H1 (cell line): Measurements from ENCODE around the gene SLMAP. TPM values are rescaled to one million over a fixed set of nuclear protein-coding genes. Genes with fewer than 3 reads are reported as not detected.

Source experiments
- CTCF ChIA-PET: fragments of 300-600 bp; sonication (Branson Sonifier 250); formaldehyde crosslinking; loops from one replicate; lab custom pipeline; 2021; ENCODE audit not compliant: partially characterized antibody; lab: Charles Lee
- POLR2A ChIA-PET: fragments of 300-600 bp; sonication (Branson Sonifier 250); formaldehyde crosslinking; loops from one replicate; lab custom pipeline; 2021; ENCODE audit warnings: inconsistent platforms; ENCODE audit not compliant: partially characterized antibody; lab: Charles Lee
- DNase-seq, 2 experiments: peaks; one replicate each; pipeline versions ENCODE4 v3.0.0 to v3.0.0-alpha.2; 2010 to 2022; ENCODE audit warnings: low spot score in 2 of 2, low read depth in 1 of 2, mixed read lengths in 1 of 2
- FAIRE-seq: peaks from 2 replicates; lab custom pipeline; 2011; peaks lifted over from hg19 to GRCh38; lab: Jason Lieb, UNC
- H2AFZ ChIP-seq: 2 replicates; pipeline ENCODE4 v1.8.1; 2012; ENCODE audit warnings: low read length, inconsistent platforms
- H2AK5ac ChIP-seq: 2 replicates; pipeline ENCODE4 v1.6.1; 2013; ENCODE audit warnings: low read depth, low read length
- H2BK120ac ChIP-seq: replicated peaks from 2 replicates; pipeline ENCODE3; 2013; ENCODE audit warnings: low read depth, low read length, inconsistent platforms
- H2BK12ac ChIP-seq: 2 replicates; pipeline ENCODE4 v1.6.1; 2013; ENCODE audit warnings: low read depth, low read length
- H2BK15ac ChIP-seq: 2 replicates; pipeline ENCODE4 v1.6.1; 2013; ENCODE audit warnings: low read length
- H2BK20ac ChIP-seq: 2 replicates; pipeline ENCODE4 v1.6.1; 2013; ENCODE audit warnings: low read length
- H2BK5ac ChIP-seq: 2 replicates; pipeline ENCODE4 v1.6.1; 2013; ENCODE audit warnings: low read depth, low read length
- H3K14ac ChIP-seq: 2 replicates; pipeline ENCODE4 v1.6.1; 2013; ENCODE audit warnings: inconsistent platforms; ENCODE audit not compliant: insufficient read length
- H3K18ac ChIP-seq: 2 replicates; pipeline ENCODE4 v1.6.1; 2013; ENCODE audit warnings: low read length; ENCODE audit errors: extremely low read depth
- H3K23ac ChIP-seq: 2 replicates; pipeline ENCODE4 v1.6.1; 2013; ENCODE audit warnings: inconsistent platforms; ENCODE audit not compliant: insufficient read length
- H3K23me2 ChIP-seq: 2 replicates; pipeline ENCODE4 v1.6.1; 2013; ENCODE audit warnings: low read depth, low read length
- H3K27ac ChIP-seq: 2 replicates; pipeline ENCODE4 v1.6.1; 2011; ENCODE audit warnings: low read depth, low read length, inconsistent platforms
- H3K27me3 ChIP-seq, 4 experiments: replicated peaks in 1 of 4; 1 replicate in 1 of 4; 2 replicates in 3 of 4; pipeline versions ENCODE4 v1.6.1 to v1.8.1; 2011 to 2013; ENCODE audit warnings: low read length in 3 of 4, mild to moderate bottlenecking in 3 of 4, inconsistent platforms in 2 of 4, mixed read lengths in 2 of 4, moderate library complexity in 1 of 4; ENCODE audit not compliant: control insufficient read depth in 3 of 4, insufficient read depth in 3 of 4; ENCODE audit errors: extremely low read depth in 1 of 4
- H3K36me3 ChIP-seq, 4 experiments: 2 replicates each; pipeline versions ENCODE4 v1.6.1 to v1.8.1; 2011 to 2013; ENCODE audit warnings: mild to moderate bottlenecking in 4 of 4, low read length in 3 of 4, moderate library complexity in 2 of 4, control low read depth in 1 of 4, inconsistent platforms in 1 of 4; ENCODE audit not compliant: insufficient read depth in 4 of 4, control insufficient read depth in 2 of 4
- H3K4ac ChIP-seq: replicated peaks from 2 replicates; pipeline ENCODE3; 2013; ENCODE audit warnings: low read length, low read depth, mixed read lengths, inconsistent platforms; ENCODE audit not compliant: insufficient read length
- H3K4me1 ChIP-seq, 4 experiments: replicated peaks in 1 of 4; 1 replicate in 1 of 4; 2 replicates in 3 of 4; pipeline versions ENCODE4 v1.6.1 to v1.8.1; 2011 to 2013; ENCODE audit warnings: low read length in 3 of 4, inconsistent platforms in 2 of 4, mixed read lengths in 1 of 4; ENCODE audit not compliant: insufficient read depth in 4 of 4, control insufficient read depth in 3 of 4
- H3K4me2 ChIP-seq, 2 experiments: 2 replicates each; pipeline versions ENCODE4 v1.6.1 to v1.8.1; 2011 to 2013; ENCODE audit warnings: low read depth in 2 of 2, low read length in 2 of 2, control low read depth in 1 of 2, inconsistent platforms in 1 of 2, mild to moderate bottlenecking in 1 of 2; ENCODE audit not compliant: insufficient read depth in 1 of 2
- H3K4me3 ChIP-seq, 4 experiments: fragments of 200-600, 300-600 bp in 1 of 4; sonication (generic), shearing (Covaris generic), sonication (Bioruptor Twin) in 1 of 4; 2 replicates each; pipeline versions ENCODE4 v1.5.1 to v1.8.1; 2011 to 2016; ENCODE audit warnings: low read length in 4 of 4, low read depth in 3 of 4, control low read depth in 2 of 4, inconsistent platforms in 2 of 4, mild to moderate bottlenecking in 2 of 4, mixed read lengths in 1 of 4, moderate library complexity in 1 of 4; ENCODE audit not compliant: insufficient read depth in 2 of 4; ENCODE audit errors: extremely low read depth in 1 of 4
- H3K56ac ChIP-seq: replicated peaks from 2 replicates; pipeline ENCODE3; 2013; ENCODE audit warnings: low read depth, mild to moderate bottlenecking, mixed read lengths, low read length, inconsistent platforms; ENCODE audit not compliant: insufficient read length
- H3K79me1 ChIP-seq: 2 replicates; pipeline ENCODE4 v1.6.1; 2013; ENCODE audit warnings: low read depth, low read length, control low read depth
- H3K79me2 ChIP-seq, 2 experiments: 2 replicates each; pipeline versions ENCODE4 v1.6.1 to v1.8.1; 2012 to 2013; ENCODE audit warnings: low read length in 2 of 2, mild to moderate bottlenecking in 2 of 2, inconsistent platforms in 1 of 2; ENCODE audit not compliant: insufficient read depth in 2 of 2, control insufficient read depth in 1 of 2
- H3K9ac ChIP-seq, 4 experiments: replicated peaks in 1 of 4; 1 replicate in 1 of 4; 2 replicates in 3 of 4; pipeline versions ENCODE4 v1.6.1 to v1.8.1; 2011 to 2013; ENCODE audit warnings: low read depth in 3 of 4, low read length in 3 of 4, control low read depth in 2 of 4, mild to moderate bottlenecking in 2 of 4, moderate library complexity in 2 of 4, inconsistent platforms in 1 of 4; ENCODE audit errors: extremely low read depth in 1 of 4
- H3K9me3 ChIP-seq, 2 experiments: 2 replicates each; pipeline versions ENCODE4 v1.6.1 to v1.8.1; 2012 to 2013; ENCODE audit warnings: mild to moderate bottlenecking in 2 of 2, moderate library complexity in 2 of 2, control low read depth in 1 of 2, inconsistent platforms in 1 of 2, low read depth in 1 of 2, low read length in 1 of 2, mixed read lengths in 1 of 2; ENCODE audit not compliant: insufficient read depth in 2 of 2
- H4K20me1 ChIP-seq, 2 experiments: replicated peaks in 1 of 2; 2 replicates each; pipeline versions ENCODE3 to v1.8.1; 2011 to 2013; ENCODE audit warnings: inconsistent platforms in 2 of 2, low read length in 2 of 2, mild to moderate bottlenecking in 1 of 2; ENCODE audit not compliant: insufficient read depth in 2 of 2, control insufficient read depth in 1 of 2
- H4K5ac ChIP-seq: 2 replicates; pipeline ENCODE4 v1.6.1; 2013; ENCODE audit warnings: low read length, low read depth, mixed read lengths, inconsistent platforms; ENCODE audit not compliant: insufficient read length
- H4K8ac ChIP-seq: 2 replicates; pipeline ENCODE4 v1.8.0; 2013; ENCODE audit warnings: mild to moderate bottlenecking, moderate library complexity, low read length, inconsistent platforms; ENCODE audit not compliant: insufficient read depth; ENCODE audit errors: extremely low read depth
- H4K91ac ChIP-seq: replicated peaks from 2 replicates; pipeline ENCODE3; 2013; ENCODE audit warnings: low read length, mixed read lengths, inconsistent platforms; ENCODE audit not compliant: insufficient read length
- ATF2 ChIP-seq: IDR thresholded peaks from 2 replicates; pipeline ENCODE4 v1.6.1; 2012; ENCODE audit warnings: low read length, inconsistent platforms
- ATF3 ChIP-seq: IDR thresholded peaks from 2 replicates; pipeline ENCODE4 v1.6.1; 2011; ENCODE audit warnings: low read depth, mild to moderate bottlenecking, low read length; ENCODE audit not compliant: insufficient read depth
- RFX5 ChIP-seq: IDR thresholded peaks from 2 replicates; pipeline ENCODE4 v1.6.1; 2011; ENCODE audit warnings: low read depth, low read length, improper control_type of control experiment, borderline replicate concordance
- SUZ12 ChIP-seq: fragments of 200-600 bp; sonication (generic); IDR thresholded peaks from 2 replicates; pipeline ENCODE4 v1.6.1; 2012; ENCODE audit warnings: mild to moderate bottlenecking, inconsistent platforms, low read length, moderate library complexity, mixed read lengths
- ZNF274 ChIP-seq: IDR thresholded peaks from 2 replicates; pipeline ENCODE4 v1.7.0; 2012; ENCODE audit warnings: low read length, borderline replicate concordance; ENCODE audit errors: extremely low read depth
- polyA plus RNA-seq, 7 experiments: library from polyadenylated mRNA; depleted of rRNA in 3 of 7; stranded (reverse) in 5 of 7; unstranded in 2 of 7; fragments of >200 nt in 5 of 7; fragments of 200-250 nt in 2 of 7; gene quantifications; 1 replicate in 5 of 7; 2 replicates in 1 of 7; 4 replicates in 1 of 7; pipeline versions ENCODE4 v1.2.1 to v1.2.3, GENCODE V29; 2011 to 2013; ENCODE audit warnings: missing spikeins in 2 of 7, mixed read lengths in 2 of 7
- total RNA-seq: library from RNA; stranded (reverse); fragmentation: NEBNext Ultra II Directional; extraction: Animal tissue kit (Norgen Biotek cat#: 25700); gene quantifications from 2 replicates; pipeline ENCODE4 v1.2.1, GENCODE V29; 2021

Gene SLMAP
- total and polyA plus RNA-seq, 2 of the 8 experiments (the other 6 are each of a cell fraction or from before 2014, with no cell fraction given): 13.6 to 70.4 TPM

- CTCF ChIA-PET: interaction anchor here (1.1 kb wide), 1 partner anchor 178 kb away, joined by 3 read pairs; no protein-coding TSS in a partner anchor
- no peaks in the 10 kb centered on the region; the same call in 1 of the 2 replicates for H3K23me2 ChIP-seq
- no peaks in the 10 kb centered on the region for H3K9me3 ChIP-seq
- no peaks in the 10 kb centered on the region; the same call in none of the 2 replicates for H3K79me1 ChIP-seq
- H4K5ac ChIP-seq: no peak overlapping the region
- H2BK12ac ChIP-seq: no peak overlapping the region
- peaks cover 0 to 2% of the 10 kb centered on the region in 2 experiments for H4K20me1 ChIP-seq
- no peak overlapping the region for H2AFZ ChIP-seq
- H3K18ac ChIP-seq: no peak overlapping the region
- H4K8ac ChIP-seq: no peak overlapping the region
- no peak overlapping the region for H4K91ac ChIP-seq
- no peak for FAIRE-seq
- H3K36me3 ChIP-seq: no peaks in the 10 kb centered on the region
- POLR2A ChIA-PET: no interaction called here
- H2AK5ac ChIP-seq: no peak overlapping the region
- TF ChIP-seq ZNF274 (no peak), ATF2 (no peak), SUZ12 (no peak), RFX5 (no peak), ATF3 (no peak)
- H2BK15ac ChIP-seq: no peak overlapping the region
- H3K79me2 ChIP-seq: peaks cover 0 to 78% of the 10 kb centered on the region in 2 experiments; a peak in 3 of 4 replicates
- H3K4ac ChIP-seq: no peak overlapping the region
- no peak overlapping the region for H3K4me2 ChIP-seq
- no peak overlapping the region for H3K23ac ChIP-seq
- no peak overlapping the region for H3K56ac ChIP-seq
- H2BK120ac ChIP-seq: no peak overlapping the region
- no peak for DNase-seq
- H2BK20ac ChIP-seq: no peak overlapping the region
- H2BK5ac ChIP-seq: no peak overlapping the region
- no peak overlapping the region for H3K4me3 ChIP-seq
- H3K4me1 ChIP-seq: peaks cover 2 to 14% (median 12%) of the 10 kb centered on the region in 4 experiments; a peak in 6 of 7 replicates
- no peak overlapping the region for H3K14ac ChIP-seq
- no peaks in the 10 kb centered on the region for H3K27me3 ChIP-seq
- no peak overlapping the region for H3K27ac ChIP-seq
- no peak overlapping the region for H3K9ac ChIP-seq
Measured at GRCh38 chr3:57821765-57822164, 65.7 kb downstream of the SLMAP start.
